A673 (cell line): ENCODE data around the gene STMN3. TPM values are rescaled to one million over a fixed set of nuclear protein-coding genes. Genes with fewer than 3 reads are reported as not detected.

Experiments used
- BruUV-seq: library from RNA; stranded (reverse); fragments of 400-500 nt; replicated peaks from 2 replicates; lab custom pipeline; 2021; lab: Mats Ljungman, UMichigan
- CTCF ChIA-PET: fragments of 300-600 bp; sonication (Branson Sonifier 250); formaldehyde crosslinking; loops from one replicate; lab custom pipeline; 2022; ENCODE audit warnings: antibody characterized with exemption; lab: Charles Lee
- POLR2A ChIA-PET: fragments of 300-600 bp; sonication (Branson Sonifier 250); formaldehyde crosslinking; loops from one replicate; lab custom pipeline; 2022; ENCODE audit warnings: antibody characterized with exemption; ENCODE audit not compliant: low non-redundant PET; lab: Charles Lee
- DNase-seq: peaks from one replicate; pipeline ENCODE4 v3.0.0-alpha.2; 2015; ENCODE audit warnings: low spot score
- H3K27ac ChIP-seq: fragments of 200-600 bp; sonication (generic); 2 replicates; pipeline ENCODE4 v1.5.1; 2016; ENCODE audit warnings: mixed run types, low read depth, mild to moderate bottlenecking, mixed read lengths, antibody characterized with exemption, low read length; ENCODE audit not compliant: poor library complexity, severe bottlenecking
- H3K27me3 ChIP-seq: fragments of 200-600 bp; sonication (generic); replicated peaks from 2 replicates; pipeline ENCODE4 v1.6.1; 2017; ENCODE audit warnings: mixed run types, low read depth, mild to moderate bottlenecking, mixed read lengths, antibody characterized with exemption, low read length; ENCODE audit not compliant: insufficient read depth, poor library complexity
- H3K36me3 ChIP-seq: fragments of 200-600 bp; sonication (generic); 2 replicates; pipeline ENCODE4 v1.6.1; 2016; ENCODE audit warnings: mixed run types, mild to moderate bottlenecking, mixed read lengths, antibody characterized with exemption, low read length; ENCODE audit not compliant: insufficient read depth, poor library complexity, severe bottlenecking
- H3K4me1 ChIP-seq: fragments of 200-600 bp; sonication (generic); 2 replicates; pipeline ENCODE4 v1.6.1; 2017; ENCODE audit warnings: mixed run types, mild to moderate bottlenecking, mixed read lengths, antibody characterized with exemption, low read length; ENCODE audit not compliant: insufficient read depth, poor library complexity, severe bottlenecking
- H3K4me3 ChIP-seq: fragments of 200-600 bp; sonication (generic); 2 replicates; pipeline ENCODE4 v1.5.1; 2016; ENCODE audit warnings: low read depth, mixed run types, mild to moderate bottlenecking, mixed read lengths, low read length; ENCODE audit not compliant: poor library complexity, severe bottlenecking
- H3K9me3 ChIP-seq: fragments of 200-600 bp; sonication (generic); 2 replicates; pipeline ENCODE4 v1.6.1; 2016; ENCODE audit warnings: mixed run types, low read depth, mild to moderate bottlenecking, mixed read lengths, antibody characterized with exemption, low read length; ENCODE audit not compliant: poor library complexity, severe bottlenecking
- CTCF ChIP-seq: fragments of 300-800, 200-600 bp; sonication (generic); conservative IDR thresholded peaks from 2 replicates; pipeline ENCODE4 v1.5.1; 2017; ENCODE audit warnings: low read depth, mild to moderate bottlenecking, antibody characterized with exemption, low read length, moderate library complexity, mixed read lengths
- EZH2 ChIP-seq: fragments of 200-600 bp; sonication (generic); IDR thresholded peaks from 2 replicates; pipeline ENCODE4 v1.6.1; 2017; ENCODE audit warnings: borderline replicate concordance, low read depth, mild to moderate bottlenecking, mixed read lengths, antibody characterized with exemption, low read length; ENCODE audit not compliant: poor library complexity, severe bottlenecking
- intact Hi-C: fragments of 100-400 bp; cut with micrococcal nuclease; formaldehyde crosslinking; loops from one replicate; pipeline ENCODE4 v1.10.0; 2022; ENCODE audit not compliant: unreplicated experiment
- total RNA-seq: library from RNA; stranded (reverse); gene quantifications from 2 replicates; pipeline ENCODE4 v1.2.3, GENCODE V29; 2021

Gene STMN3
- total RNA-seq, 1 experiment from 2014 or later, result 115 TPM

- H3K4me1 ChIP-seq, result no peaks in the 10 kb centered on the region
- CTCF ChIA-PET, result no interaction called here
- no peak for TF ChIP-seq EZH2
- no peak for TF ChIP-seq CTCF
- no peaks in the 10 kb centered on the region for H3K27me3 ChIP-seq
- intact Hi-C loops, result no loop called here
- POLR2A ChIA-PET, result no interaction called here
- no TSS peak for BruUV-seq
- no peak for DNase-seq
- peaks cover 10% of the 10 kb centered on the region for H3K36me3 ChIP-seq
- no peak overlapping the region for H3K4me3 ChIP-seq
- H3K9me3 ChIP-seq, result no peaks in the 10 kb centered on the region
- H3K27ac ChIP-seq, result no peak overlapping the region
Observed at GRCh38 chr20:63692436-63693082, 39.3 kb upstream of the STMN3 start.

GRCh38 chr20:63691711-63692435, 38.6 kb upstream of the STMN3 start:
- CTCF ChIA-PET, result no interaction called here
- POLR2A ChIA-PET, result no interaction called here
- intact Hi-C loops, result no loop called here

More at GRCh38 chr20:63691711-63692435, 38.6 kb upstream of the STMN3 start:
- Histone ChIP-seq H3K27me3 (no peaks in the 10 kb centered on the region), H3K4me1 (no peaks in the 10 kb centered on the region), H3K9me3 (no peaks in the 10 kb centered on the region), H3K27ac (no peak overlapping the region), H3K36me3 (peaks cover 10% of the 10 kb centered on the region), H3K4me3 (no peak overlapping the region)
- no peak for TF ChIP-seq EZH2
- TF ChIP-seq CTCF, result no peak
- no peak for DNase-seq
- no TSS peak for BruUV-seq
